ENCODE data around the gene PCBP3. TPM values are rescaled to one million over a fixed set of nuclear protein-coding genes. Genes with fewer than 3 reads are reported as not detected.

PCBP3 gene
- total RNA-seq, 1 donor from 2014 or later, result 72.7 TPM

- TF ChIP-seq, protein P1, sequence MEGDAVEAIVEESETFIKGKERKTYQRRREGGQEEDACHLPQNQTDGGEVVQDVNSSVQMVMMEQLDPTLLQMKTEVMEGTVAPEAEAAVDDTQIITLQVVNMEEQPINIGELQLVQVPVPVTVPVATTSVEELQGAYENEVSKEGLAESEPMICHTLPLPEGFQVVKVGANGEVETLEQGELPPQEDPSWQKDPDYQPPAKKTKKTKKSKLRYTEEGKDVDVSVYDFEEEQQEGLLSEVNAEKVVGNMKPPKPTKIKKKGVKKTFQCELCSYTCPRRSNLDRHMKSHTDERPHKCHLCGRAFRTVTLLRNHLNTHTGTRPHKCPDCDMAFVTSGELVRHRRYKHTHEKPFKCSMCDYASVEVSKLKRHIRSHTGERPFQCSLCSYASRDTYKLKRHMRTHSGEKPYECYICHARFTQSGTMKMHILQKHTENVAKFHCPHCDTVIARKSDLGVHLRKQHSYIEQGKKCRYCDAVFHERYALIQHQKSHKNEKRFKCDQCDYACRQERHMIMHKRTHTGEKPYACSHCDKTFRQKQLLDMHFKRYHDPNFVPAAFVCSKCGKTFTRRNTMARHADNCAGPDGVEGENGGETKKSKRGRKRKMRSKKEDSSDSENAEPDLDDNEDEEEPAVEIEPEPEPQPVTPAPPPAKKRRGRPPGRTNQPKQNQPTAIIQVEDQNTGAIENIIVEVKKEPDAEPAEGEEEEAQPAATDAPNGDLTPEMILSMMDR (IDR thresholded peaks at IDR 0.05; ENCODE audit: partially characterized antibody, unreplicated experiment), result no peak
- H3K4me1 Mint-ChIP-seq (ENCODE audit: low read depth, unreplicated experiment), result peaks cover 2% of the 10 kb centered on the region
- H3K36me3 Mint-ChIP-seq (ENCODE audit: unreplicated experiment), result peaks cover 17% of the 10 kb centered on the region
- no peak overlapping the region for H3K4me3 Mint-ChIP-seq (ENCODE audit: unreplicated experiment)
- H3K9me3 Mint-ChIP-seq (ENCODE audit: unreplicated experiment), result peaks cover 11% of the 10 kb centered on the region
- DNase-seq, result no peak
- H3K27ac Mint-ChIP-seq (ENCODE audit: unreplicated experiment), result no peak overlapping the region
- peaks cover 12% of the 10 kb centered on the region for H3K27me3 Mint-ChIP-seq (ENCODE audit: unreplicated experiment)
Measured at GRCh38 chr21:45906196-45906805, 262.8 kb downstream of the PCBP3 start.

DNA sequence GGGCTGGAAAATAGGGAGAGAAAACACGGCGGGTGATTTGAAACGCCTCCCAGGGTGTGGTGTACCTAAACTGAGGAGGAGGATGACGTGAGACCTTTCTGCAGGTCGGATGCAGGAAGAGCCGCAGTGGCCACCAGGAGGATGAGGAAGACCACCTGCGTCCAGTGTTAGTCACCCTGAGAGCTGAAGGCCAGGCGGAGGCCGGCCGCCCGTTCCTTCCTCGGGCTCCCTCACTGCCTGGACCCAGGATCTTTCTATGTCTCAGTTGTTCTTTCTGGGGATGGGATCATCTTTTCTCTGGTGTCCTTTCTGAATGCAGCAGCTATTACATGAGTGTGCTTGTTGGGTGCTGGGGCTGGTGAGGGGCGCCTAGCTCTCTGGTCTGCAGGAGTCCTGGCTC lies 263.3 kb downstream of the PCBP3 start:
- peaks cover 12% of the 10 kb centered on the region for H3K27me3 Mint-ChIP-seq (ENCODE audit: unreplicated experiment)
- DNase-seq, result no peak
- no peaks in the 10 kb centered on the region for H3K4me1 Mint-ChIP-seq (ENCODE audit: low read depth, unreplicated experiment)
- peaks cover 7% of the 10 kb centered on the region for H3K9me3 Mint-ChIP-seq (ENCODE audit: unreplicated experiment)
- peaks cover 11% of the 10 kb centered on the region for H3K36me3 Mint-ChIP-seq (ENCODE audit: unreplicated experiment)
- no peak overlapping the region for H3K4me3 Mint-ChIP-seq (ENCODE audit: unreplicated experiment)
- H3K27ac Mint-ChIP-seq (ENCODE audit: unreplicated experiment), result no peak overlapping the region
- TF ChIP-seq, protein P1 (IDR thresholded peaks at IDR 0.05; ENCODE audit: partially characterized antibody, unreplicated experiment), result no peak

DNA sequence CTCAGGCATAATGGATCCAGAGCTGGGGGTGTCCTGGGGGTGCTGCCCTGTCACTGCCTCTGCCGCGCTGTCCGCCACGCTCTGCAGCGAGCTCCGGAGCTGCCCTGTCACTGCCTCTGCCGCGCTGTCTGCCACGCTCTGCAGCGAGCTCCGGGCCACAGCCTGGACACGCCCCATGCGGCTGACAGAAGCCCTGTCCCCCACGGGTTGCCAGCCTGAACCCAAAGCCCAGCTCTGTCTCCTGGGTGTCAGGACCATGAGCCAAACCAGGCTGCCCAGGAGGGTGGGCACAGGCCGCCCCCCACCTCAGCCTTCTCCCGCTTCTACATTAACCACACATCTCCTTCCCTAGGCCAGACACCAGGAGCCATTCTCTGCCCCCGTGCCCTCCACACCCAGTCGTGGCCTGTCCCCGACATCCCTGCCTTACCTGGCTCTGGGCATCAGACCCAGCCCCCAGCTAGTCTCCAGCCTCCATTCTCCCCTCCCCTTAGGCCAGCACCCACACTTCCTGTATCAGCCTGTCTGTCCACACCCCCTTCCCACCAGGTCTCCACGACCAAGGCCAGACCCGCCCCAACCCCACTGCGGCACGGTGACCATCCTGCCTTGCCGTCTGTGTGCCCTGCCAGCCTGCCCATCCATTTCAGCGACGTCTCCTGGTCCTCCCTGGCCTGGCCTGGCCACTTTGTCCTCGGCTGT lies 265.2 kb downstream of the PCBP3 start:
- TF ChIP-seq, protein P1 (IDR thresholded peaks at IDR 0.05; ENCODE audit: partially characterized antibody, unreplicated experiment), result no peak
- peaks cover 11% of the 10 kb centered on the region for H3K36me3 Mint-ChIP-seq (ENCODE audit: unreplicated experiment)
- peaks cover 2% of the 10 kb centered on the region for H3K4me1 Mint-ChIP-seq (ENCODE audit: low read depth, unreplicated experiment)
- H3K9me3 Mint-ChIP-seq (ENCODE audit: unreplicated experiment), result peaks cover 5% of the 10 kb centered on the region
- no peak overlapping the region for H3K4me3 Mint-ChIP-seq (ENCODE audit: unreplicated experiment)
- peaks cover 12% of the 10 kb centered on the region for H3K27me3 Mint-ChIP-seq (ENCODE audit: unreplicated experiment)
- no peak overlapping the region for H3K27ac Mint-ChIP-seq (ENCODE audit: unreplicated experiment)
- DNase-seq, result no peak

GRCh38 chr21:45909238-45909988 lies 265.9 kb downstream of the PCBP3 start:
- H3K27ac Mint-ChIP-seq (ENCODE audit: unreplicated experiment), result no peak overlapping the region
- H3K36me3 Mint-ChIP-seq (ENCODE audit: unreplicated experiment), result peaks cover 7% of the 10 kb centered on the region
- TF ChIP-seq, protein P1 (IDR thresholded peaks at IDR 0.05; ENCODE audit: partially characterized antibody, unreplicated experiment), result no peak
- H3K4me3 Mint-ChIP-seq (ENCODE audit: unreplicated experiment), result no peak overlapping the region
- DNase-seq, result no peak
- peaks cover 16% of the 10 kb centered on the region for H3K27me3 Mint-ChIP-seq (ENCODE audit: unreplicated experiment)
- H3K4me1 Mint-ChIP-seq (ENCODE audit: low read depth, unreplicated experiment), result peaks cover 2% of the 10 kb centered on the region
- peaks cover 5% of the 10 kb centered on the region for H3K9me3 Mint-ChIP-seq (ENCODE audit: unreplicated experiment)
